ENCODE measurements around the gene OTOP3. TPM values are rescaled to one million over a fixed set of nuclear protein-coding genes. Genes with fewer than 3 reads are reported as not detected.

The OTOP3 gene
- total and polyA plus RNA-seq, 2 donors (not counting 1 experiment from before 2014, with no cell fraction given), result not detected

- Histone ChIP-seq H3K27me3 (ENCODE audit: control insufficient read depth, insufficient read depth, low read length) (peaks cover 8% of the 10 kb centered on the region), H4K20me1 (ENCODE audit: control insufficient read depth, extremely low read depth, insufficient read depth, low read length) (no peaks in the 10 kb centered on the region), H3K4me2 (ENCODE audit: extremely low read depth, insufficient read depth, low read length) (no peak overlapping the region), H3K79me2 (ENCODE audit: control insufficient read depth, insufficient read depth, low read length) (no peaks in the 10 kb centered on the region), H2AFZ (ENCODE audit: low read length) (no peak overlapping the region), H3K27ac (ENCODE audit: insufficient read depth, low read length) (no peak overlapping the region), H3K9me3 (ENCODE audit: control insufficient read depth, insufficient read depth, low read depth, low read length) (no peaks in the 10 kb centered on the region), H3K9ac (ENCODE audit: insufficient read depth, low read length) (no peak overlapping the region), H3K4me3 (replicated peaks in 1 of 4; ENCODE audit: control extremely low read depth in 1 of 4, insufficient read depth in 1 of 4, low read depth in 3 of 4, low read length in 4 of 4) (no peak overlapping the region), H3K4me1 (ENCODE audit: control insufficient read depth, extremely low read depth, insufficient read depth, low read length) (no peaks in the 10 kb centered on the region), H3K36me3 (ENCODE audit: control insufficient read depth, insufficient read depth, low read length) (no peaks in the 10 kb centered on the region)
- TF ChIP-seq CTCF (conservative IDR thresholded peaks at IDR 0.05 in 1 of 2, IDR thresholded peaks at IDR 0.05 in 1 of 2; ENCODE audit: low read depth in 1 of 2, low read length in 2 of 2), result no peak
- no peak for TF ChIP-seq EZH2 (IDR thresholded peaks at IDR 0.05; ENCODE audit: low read length, missing control alignments)
- DNase-seq (ENCODE audit: low read depth in 2 of 2), result no peak
Observed at GRCh38 chr17:74951065-74951464, 15.4 kb downstream of the OTOP3 start.

- Histone ChIP-seq H3K4me3 (replicated peaks in 1 of 4; ENCODE audit: control extremely low read depth in 1 of 4, insufficient read depth in 1 of 4, low read depth in 3 of 4, low read length in 4 of 4) (no peak overlapping the region), H3K27me3 (ENCODE audit: control insufficient read depth, insufficient read depth, low read length) (peaks cover 8% of the 10 kb centered on the region), H2AFZ (ENCODE audit: low read length) (no peak overlapping the region), H3K4me2 (ENCODE audit: extremely low read depth, insufficient read depth, low read length) (no peak overlapping the region), H3K4me1 (ENCODE audit: control insufficient read depth, extremely low read depth, insufficient read depth, low read length) (no peaks in the 10 kb centered on the region), H3K9ac (ENCODE audit: insufficient read depth, low read length) (no peak overlapping the region), H4K20me1 (ENCODE audit: control insufficient read depth, extremely low read depth, insufficient read depth, low read length) (no peaks in the 10 kb centered on the region), H3K79me2 (ENCODE audit: control insufficient read depth, insufficient read depth, low read length) (no peaks in the 10 kb centered on the region), H3K27ac (ENCODE audit: insufficient read depth, low read length) (no peak overlapping the region), H3K36me3 (ENCODE audit: control insufficient read depth, insufficient read depth, low read length) (no peaks in the 10 kb centered on the region), H3K9me3 (ENCODE audit: control insufficient read depth, insufficient read depth, low read depth, low read length) (no peaks in the 10 kb centered on the region)
- no peak for TF ChIP-seq CTCF (conservative IDR thresholded peaks at IDR 0.05 in 1 of 2, IDR thresholded peaks at IDR 0.05 in 1 of 2; ENCODE audit: low read depth in 1 of 2, low read length in 2 of 2)
- TF ChIP-seq EZH2 (IDR thresholded peaks at IDR 0.05; ENCODE audit: low read length, missing control alignments), result no peak
- DNase-seq (ENCODE audit: low read depth in 2 of 2), result no peak
Observed at GRCh38 chr17:74951680-74952421, 16.2 kb downstream of the OTOP3 start.

DNA sequence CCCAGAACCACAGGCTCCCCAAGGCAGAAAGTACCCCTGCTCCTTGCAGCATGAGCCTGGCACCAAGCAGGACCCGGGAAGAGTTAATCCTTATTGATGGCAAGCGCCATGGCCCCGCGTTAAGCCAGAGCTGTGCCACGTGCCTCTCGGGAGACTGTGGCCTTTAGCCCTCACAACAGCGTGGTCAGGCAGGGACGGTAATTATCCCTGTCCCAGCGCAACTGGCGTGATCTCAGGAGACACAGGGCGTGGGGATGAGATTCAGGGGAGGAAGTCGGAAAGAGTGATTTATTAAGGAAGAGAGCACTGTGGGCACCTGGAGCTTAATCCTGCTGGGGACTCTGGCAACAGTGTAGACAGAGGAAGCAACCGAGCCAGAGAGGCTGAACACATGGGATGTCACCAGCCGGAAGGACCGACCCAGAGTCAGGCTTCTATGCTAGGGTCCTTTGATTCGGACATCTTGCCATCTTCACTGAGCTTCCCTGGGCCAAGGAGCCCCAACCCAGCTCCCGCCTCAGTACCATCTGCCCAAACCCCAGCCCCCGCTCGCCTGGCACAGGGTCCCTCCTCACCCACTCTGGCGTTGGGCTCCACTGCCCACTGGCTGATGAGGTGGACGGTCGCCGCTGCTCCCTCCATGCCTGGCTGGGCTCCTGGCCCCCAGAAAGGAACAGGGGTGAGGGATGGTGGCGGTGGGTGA is 16.9 kb downstream of the OTOP3 start:
- Histone ChIP-seq H3K79me2 (ENCODE audit: control insufficient read depth, insufficient read depth, low read length) (no peaks in the 10 kb centered on the region), H3K4me3 (replicated peaks in 1 of 4; ENCODE audit: control extremely low read depth in 1 of 4, insufficient read depth in 1 of 4, low read depth in 3 of 4, low read length in 4 of 4) (no peak overlapping the region), H3K27me3 (ENCODE audit: control insufficient read depth, insufficient read depth, low read length) (peaks cover 8% of the 10 kb centered on the region), H3K27ac (ENCODE audit: insufficient read depth, low read length) (no peak overlapping the region), H4K20me1 (ENCODE audit: control insufficient read depth, extremely low read depth, insufficient read depth, low read length) (no peaks in the 10 kb centered on the region), H3K4me1 (ENCODE audit: control insufficient read depth, extremely low read depth, insufficient read depth, low read length) (no peaks in the 10 kb centered on the region), H2AFZ (ENCODE audit: low read length) (no peak overlapping the region), H3K36me3 (ENCODE audit: control insufficient read depth, insufficient read depth, low read length) (no peaks in the 10 kb centered on the region), H3K9me3 (ENCODE audit: control insufficient read depth, insufficient read depth, low read depth, low read length) (no peaks in the 10 kb centered on the region), H3K9ac (ENCODE audit: insufficient read depth, low read length) (no peak overlapping the region), H3K4me2 (ENCODE audit: extremely low read depth, insufficient read depth, low read length) (no peak overlapping the region)
- no peak for DNase-seq (ENCODE audit: low read depth in 2 of 2)
- no peak for TF ChIP-seq CTCF (conservative IDR thresholded peaks at IDR 0.05 in 1 of 2, IDR thresholded peaks at IDR 0.05 in 1 of 2; ENCODE audit: low read depth in 1 of 2, low read length in 2 of 2)
- TF ChIP-seq EZH2 (IDR thresholded peaks at IDR 0.05; ENCODE audit: low read length, missing control alignments), result no peak
